Mesendoderm (in vitro differentiated cells): ENCODE data around the gene AFF2.

Experiments used
- DNase-seq: peaks from one replicate; pipeline ENCODE4 v3.0.0; 2013
- H2AK5ac ChIP-seq: 2 replicates; pipeline ENCODE4 v1.6.1; 2013; ENCODE audit warnings: low read length, inconsistent platforms
- H2BK120ac ChIP-seq: 2 replicates; pipeline ENCODE4 v1.6.1; 2013; ENCODE audit warnings: low read depth, mild to moderate bottlenecking, low read length, moderate library complexity, mixed read lengths
- H2BK15ac ChIP-seq: replicated peaks from 2 replicates; pipeline ENCODE4 v1.6.1; 2013; ENCODE audit warnings: low read depth, mild to moderate bottlenecking, moderate library complexity
- H2BK5ac ChIP-seq: 2 replicates; pipeline ENCODE4 v1.6.1; 2013; ENCODE audit warnings: low read length, inconsistent platforms
- H3K18ac ChIP-seq: 2 replicates; pipeline ENCODE4 v1.6.1; 2013; ENCODE audit warnings: mild to moderate bottlenecking, low read length, mixed read lengths
- H3K23ac ChIP-seq: one replicate; pipeline ENCODE4 v1.6.1; 2013; ENCODE audit warnings: low read length
- H3K27ac ChIP-seq: 2 replicates; pipeline ENCODE4 v1.5.1; 2013; ENCODE audit warnings: low read depth, mild to moderate bottlenecking, inconsistent platforms, low read length, moderate library complexity
- H3K27me3 ChIP-seq: 2 replicates; pipeline ENCODE4 v1.6.1; 2013; ENCODE audit warnings: low read length, control low read depth, mild to moderate bottlenecking, inconsistent platforms; ENCODE audit not compliant: insufficient read depth, poor library complexity
- H3K36me3 ChIP-seq: 2 replicates; pipeline ENCODE4 v1.6.1; 2013; ENCODE audit warnings: low read length, inconsistent platforms; ENCODE audit not compliant: control insufficient read depth, insufficient read depth
- H3K4ac ChIP-seq: one replicate; pipeline ENCODE4 v1.6.1; 2013; ENCODE audit warnings: low read depth, mild to moderate bottlenecking, low read length, moderate library complexity
- H3K4me1 ChIP-seq: 2 replicates; pipeline ENCODE4 v1.6.1; 2013; ENCODE audit warnings: low read depth, low read length, inconsistent platforms; ENCODE audit not compliant: control insufficient read depth
- H3K4me2 ChIP-seq: 2 replicates; pipeline ENCODE4 v1.6.1; 2013; ENCODE audit warnings: low read length
- H3K4me3 ChIP-seq: 2 replicates; pipeline ENCODE4 v1.5.1; 2013; ENCODE audit warnings: mild to moderate bottlenecking, low read length
- H3K56ac ChIP-seq: one replicate; pipeline ENCODE4 v1.6.1; 2013; ENCODE audit warnings: low read length
- H3K79me1 ChIP-seq: 2 replicates; pipeline ENCODE4 v1.6.1; 2013; ENCODE audit warnings: low read length, inconsistent platforms
- H3K79me2 ChIP-seq: 2 replicates; pipeline ENCODE4 v1.6.1; 2013; ENCODE audit warnings: mild to moderate bottlenecking, low read length; ENCODE audit not compliant: control insufficient read depth, insufficient read depth
- H3K9ac ChIP-seq: 2 replicates; pipeline ENCODE4 v1.6.1; 2013; ENCODE audit warnings: low read length, inconsistent platforms
- H4K5ac ChIP-seq: one replicate; pipeline ENCODE4 v1.6.1; 2013; ENCODE audit warnings: low read length
- H4K8ac ChIP-seq: one replicate; pipeline ENCODE4 v1.6.1; 2013; ENCODE audit warnings: low read depth, mild to moderate bottlenecking, control low read depth, low read length, moderate library complexity
- WGBS: extraction: QIAGEN DNeasy Blood & Tissue Kit; methylation state at CpG from one replicate; pipeline ENCODE4 v1.1.7; 2013; ENCODE audit warnings: low lambda C conversion rate, missing lambda C conversion rate; ENCODE audit not compliant: insufficient coverage; ENCODE audit errors: extremely low coverage; 5-methylcytosine and 5-hydroxymethylcytosine counted together

The AFF2 gene

DNA sequence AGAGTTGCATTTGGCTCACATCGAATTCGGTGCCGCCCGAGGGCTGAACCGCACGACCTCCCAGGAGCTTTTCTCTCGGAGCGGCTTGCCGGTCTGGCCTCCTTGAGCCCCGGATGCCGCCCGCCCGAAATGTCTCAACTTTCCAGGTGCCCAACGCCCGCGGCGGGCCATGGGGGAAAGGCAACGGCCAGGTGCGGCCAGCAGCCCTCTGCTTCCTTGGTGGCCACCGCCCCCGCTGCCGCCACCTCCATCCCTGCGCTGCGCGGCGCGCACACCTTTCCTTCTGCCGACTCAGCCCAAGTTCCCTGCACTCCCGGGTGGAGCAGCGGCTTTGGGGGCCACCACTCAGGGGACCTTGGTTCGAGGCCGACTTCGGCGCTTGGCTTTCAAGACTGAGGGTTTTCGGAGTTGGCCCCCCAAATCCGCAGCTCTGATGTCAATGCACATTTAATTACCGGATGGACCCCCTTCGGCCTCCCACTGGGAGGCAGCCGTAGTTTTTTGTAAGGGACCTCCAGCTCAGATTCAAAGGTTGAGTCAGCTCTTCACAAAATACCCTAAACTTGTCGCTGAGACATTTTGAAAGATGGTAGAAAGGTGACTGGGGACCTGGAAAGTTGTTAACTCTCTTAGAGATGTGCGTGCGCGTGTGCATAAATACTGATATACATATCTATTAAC is 1.1 kb downstream of the AFF2 start:
- Histone ChIP-seq H3K79me2 (no peaks in the 10 kb centered on the region), H3K27me3 (no peaks in the 10 kb centered on the region), H3K9ac (no peak overlapping the region), H3K79me1 (no peaks in the 10 kb centered on the region), H2BK120ac (no peak overlapping the region), H3K56ac (peak overlapping the region; percentile 15), H4K5ac (no peak overlapping the region), H3K18ac (no peak overlapping the region), H2AK5ac (no peak overlapping the region), H3K4me1 (no peaks in the 10 kb centered on the region), H3K4me2 (peak overlapping the region; percentile 31), H3K36me3 (no peaks in the 10 kb centered on the region), H2BK15ac (no peak overlapping the region), H3K27ac (no peak overlapping the region), H4K8ac (no peak overlapping the region), H2BK5ac (no peak overlapping the region), H3K23ac (no peak overlapping the region), H3K4ac (no peak overlapping the region), H3K4me3 (no peak overlapping the region)
- DNase-seq, result no peak
- WGBS, result no CpG with 5 or more reads among the region's 43 CpGs

- no peak overlapping the region for H3K4me3 ChIP-seq
- no CpG with 5 or more reads among the region's 15 CpGs for WGBS
- DNase-seq, result no peak
These were observed 4.1 kb downstream of the AFF2 start for GRCh38 chrX:148504506-148504905.

GRCh38 chrX:148507418-148507817 is 7.0 kb downstream of the AFF2 start:
- Histone ChIP-seq H3K36me3 (no peaks in the 10 kb centered on the region), H3K27me3 (no peaks in the 10 kb centered on the region), H3K4me2 (no peak overlapping the region), H3K27ac (no peak overlapping the region), H2BK15ac (no peak overlapping the region), H4K8ac (no peak overlapping the region), H3K4me3 (no peak overlapping the region), H3K4me1 (no peaks in the 10 kb centered on the region), H2BK5ac (no peak overlapping the region), H3K79me1 (no peaks in the 10 kb centered on the region), H3K56ac (no peak overlapping the region), H3K23ac (no peak overlapping the region), H3K18ac (no peak overlapping the region), H3K9ac (no peak overlapping the region), H4K5ac (no peak overlapping the region), H3K79me2 (no peaks in the 10 kb centered on the region), H2AK5ac (no peak overlapping the region), H2BK120ac (no peak overlapping the region), H3K4ac (no peak overlapping the region)
- WGBS, result no CpG with 5 or more reads among the region's 4 CpGs
- no peak for DNase-seq

More at GRCh38 chrX:148504506-148504905, 4.1 kb downstream of the AFF2 start:
- no peak overlapping the region for H3K4me2 ChIP-seq
- H3K27me3 ChIP-seq, result no peaks in the 10 kb centered on the region
- no peaks in the 10 kb centered on the region for H3K36me3 ChIP-seq
- no peak overlapping the region for H2BK5ac ChIP-seq
- H2BK120ac ChIP-seq, result no peak overlapping the region
- no peaks in the 10 kb centered on the region for H3K79me1 ChIP-seq
- no peaks in the 10 kb centered on the region for H3K4me1 ChIP-seq
- no peak overlapping the region for H3K23ac ChIP-seq
- no peak overlapping the region for H3K27ac ChIP-seq
- H4K5ac ChIP-seq, result no peak overlapping the region
- no peak overlapping the region for H3K56ac ChIP-seq
- H3K18ac ChIP-seq, result peak overlapping the region; percentile 39
- no peak overlapping the region for H4K8ac ChIP-seq
- no peak overlapping the region for H3K9ac ChIP-seq
- no peak overlapping the region for H2BK15ac ChIP-seq
- no peak overlapping the region for H3K4ac ChIP-seq
- H2AK5ac ChIP-seq, result no peak overlapping the region
- H3K79me2 ChIP-seq, result no peaks in the 10 kb centered on the region

- Histone ChIP-seq H2BK15ac (no peak overlapping the region), H3K23ac (no peak overlapping the region), H3K4ac (no peak overlapping the region), H3K56ac (no peak overlapping the region), H2BK120ac (no peak overlapping the region), H3K79me1 (no peaks in the 10 kb centered on the region), H3K36me3 (no peaks in the 10 kb centered on the region), H4K8ac (no peak overlapping the region), H3K79me2 (no peaks in the 10 kb centered on the region), H2AK5ac (no peak overlapping the region), H4K5ac (no peak overlapping the region), H3K4me3 (no peak overlapping the region), H3K27ac (no peak overlapping the region), H3K4me1 (no peaks in the 10 kb centered on the region), H3K27me3 (no peaks in the 10 kb centered on the region), H3K9ac (no peak overlapping the region), H3K4me2 (no peak overlapping the region), H2BK5ac (no peak overlapping the region), H3K18ac (no peak overlapping the region)
- DNase-seq, result no peak
- no CpG with 5 or more reads among the region's 2 CpGs for WGBS
These were observed 12.0 kb downstream of the AFF2 start for GRCh38 chrX:148512453-148512852.

- no peaks in the 10 kb centered on the region for H3K4me1 ChIP-seq
- H3K56ac ChIP-seq, result no peak overlapping the region
- no peak for DNase-seq
- H3K4me2 ChIP-seq, result no peak overlapping the region
- H2BK120ac ChIP-seq, result no peak overlapping the region
- WGBS, result no CpG with 5 or more reads among the region's 3 CpGs
- no peak overlapping the region for H3K4ac ChIP-seq
- H2BK15ac ChIP-seq, result no peak overlapping the region
- no peak overlapping the region for H3K27ac ChIP-seq
- no peak overlapping the region for H3K4me3 ChIP-seq
- H3K36me3 ChIP-seq, result no peaks in the 10 kb centered on the region
- no peak overlapping the region for H2AK5ac ChIP-seq
- H4K5ac ChIP-seq, result no peak overlapping the region
- H3K18ac ChIP-seq, result no peak overlapping the region
- no peak overlapping the region for H3K23ac ChIP-seq
- H3K79me1 ChIP-seq, result no peaks in the 10 kb centered on the region
- no peak overlapping the region for H3K9ac ChIP-seq
- no peak overlapping the region for H4K8ac ChIP-seq
- H2BK5ac ChIP-seq, result no peak overlapping the region
- H3K79me2 ChIP-seq, result no peaks in the 10 kb centered on the region
- no peaks in the 10 kb centered on the region for H3K27me3 ChIP-seq
These were observed 13.2 kb downstream of the AFF2 start for GRCh38 chrX:148513661-148514060.

GRCh38 chrX:148517176-148517575 is 16.8 kb downstream of the AFF2 start:
- Histone ChIP-seq H3K4me1 (no peaks in the 10 kb centered on the region), H2BK120ac (no peak overlapping the region), H3K9ac (no peak overlapping the region), H3K36me3 (no peaks in the 10 kb centered on the region), H4K5ac (no peak overlapping the region), H3K79me1 (no peaks in the 10 kb centered on the region), H3K4me3 (no peak overlapping the region), H3K27me3 (no peaks in the 10 kb centered on the region), H3K4ac (no peak overlapping the region), H3K4me2 (no peak overlapping the region), H3K56ac (no peak overlapping the region), H2BK15ac (no peak overlapping the region), H3K27ac (no peak overlapping the region), H2AK5ac (no peak overlapping the region), H3K79me2 (no peaks in the 10 kb centered on the region), H2BK5ac (no peak overlapping the region), H4K8ac (no peak overlapping the region), H3K23ac (no peak overlapping the region), H3K18ac (no peak overlapping the region)
- WGBS, result no CpG with 5 or more reads among the region's 2 CpGs
- no peak for DNase-seq
